Measurements from ENCODE around the gene UBIAD1. TPM values are rescaled to one million over a fixed set of nuclear protein-coding genes. Genes with fewer than 3 reads are reported as not detected.

UBIAD1 gene
- total RNA-seq, 1 donor from 2014 or later = 29.2 TPM

- intact Hi-C loops (cut with micrococcal nuclease) = loop anchor here (1.0 kb wide), 1 partner anchor 305 kb away; no protein-coding TSS in a partner anchor
These were observed 64.6 kb downstream of the UBIAD1 start for GRCh38 chr1:11337580-11338073.

Other genes starting within 250 kb of the UBIAD1 start
- 0.09 and 0.18 TPM in 2 replicates for gene MASP2, start 226.0 kb upstream of the UBIAD1 start, total RNA-seq
- gene SRM, start 213.2 kb upstream of the UBIAD1 start, total RNA-seq = 146 and 151 TPM in 2 replicates
- gene EXOSC10, start 173.3 kb upstream of the UBIAD1 start, total RNA-seq = 86.0 and 91.0 TPM in 2 replicates
- gene ANGPTL7, start 83.8 kb upstream of the UBIAD1 start, total RNA-seq = not detected in 2 replicates
- 48.3 and 49.9 TPM in 2 replicates for gene MTOR, start 10.6 kb upstream of the UBIAD1 start, total RNA-seq
- 0.34 and 0.50 TPM in 2 replicates for gene DISP3, start 206.0 kb downstream of the UBIAD1 start, total RNA-seq